ENCODE results near the gene CTNS.

Gene CTNS

DNA sequence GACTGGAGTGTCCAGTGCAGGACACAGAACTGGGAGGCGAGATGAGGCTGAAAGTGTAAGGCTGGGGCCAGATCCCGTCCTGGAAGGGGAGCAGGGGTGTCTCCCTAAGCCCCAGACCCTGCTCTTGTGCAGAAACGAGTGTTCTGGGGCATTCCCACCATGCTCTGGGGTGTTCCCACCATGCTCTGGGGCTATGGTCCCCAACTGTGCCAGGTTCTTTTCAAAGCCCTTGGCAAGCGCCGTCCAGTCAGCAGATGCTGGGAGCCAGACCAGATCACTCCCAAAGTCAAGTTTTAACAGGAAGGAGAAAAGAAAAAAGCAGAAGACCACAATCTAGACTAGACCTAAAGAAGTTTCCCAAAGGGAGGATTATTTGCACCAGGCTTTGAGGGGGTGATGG is 29.3 kb downstream of the CTNS start:
- TF ChIP-seq, protein P1, sequence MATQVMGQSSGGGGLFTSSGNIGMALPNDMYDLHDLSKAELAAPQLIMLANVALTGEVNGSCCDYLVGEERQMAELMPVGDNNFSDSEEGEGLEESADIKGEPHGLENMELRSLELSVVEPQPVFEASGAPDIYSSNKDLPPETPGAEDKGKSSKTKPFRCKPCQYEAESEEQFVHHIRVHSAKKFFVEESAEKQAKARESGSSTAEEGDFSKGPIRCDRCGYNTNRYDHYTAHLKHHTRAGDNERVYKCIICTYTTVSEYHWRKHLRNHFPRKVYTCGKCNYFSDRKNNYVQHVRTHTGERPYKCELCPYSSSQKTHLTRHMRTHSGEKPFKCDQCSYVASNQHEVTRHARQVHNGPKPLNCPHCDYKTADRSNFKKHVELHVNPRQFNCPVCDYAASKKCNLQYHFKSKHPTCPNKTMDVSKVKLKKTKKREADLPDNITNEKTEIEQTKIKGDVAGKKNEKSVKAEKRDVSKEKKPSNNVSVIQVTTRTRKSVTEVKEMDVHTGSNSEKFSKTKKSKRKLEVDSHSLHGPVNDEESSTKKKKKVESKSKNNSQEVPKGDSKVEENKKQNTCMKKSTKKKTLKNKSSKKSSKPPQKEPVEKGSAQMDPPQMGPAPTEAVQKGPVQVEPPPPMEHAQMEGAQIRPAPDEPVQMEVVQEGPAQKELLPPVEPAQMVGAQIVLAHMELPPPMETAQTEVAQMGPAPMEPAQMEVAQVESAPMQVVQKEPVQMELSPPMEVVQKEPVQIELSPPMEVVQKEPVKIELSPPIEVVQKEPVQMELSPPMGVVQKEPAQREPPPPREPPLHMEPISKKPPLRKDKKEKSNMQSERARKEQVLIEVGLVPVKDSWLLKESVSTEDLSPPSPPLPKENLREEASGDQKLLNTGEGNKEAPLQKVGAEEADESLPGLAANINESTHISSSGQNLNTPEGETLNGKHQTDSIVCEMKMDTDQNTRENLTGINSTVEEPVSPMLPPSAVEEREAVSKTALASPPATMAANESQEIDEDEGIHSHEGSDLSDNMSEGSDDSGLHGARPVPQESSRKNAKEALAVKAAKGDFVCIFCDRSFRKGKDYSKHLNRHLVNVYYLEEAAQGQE (IDR thresholded peaks at IDR 0.05; ENCODE audit: low read depth): no peak
- TF ChIP-seq EGR1 (IDR thresholded peaks at IDR 0.05): no peak

GRCh38 chr17:3666516-3666915 is 30.0 kb downstream of the CTNS start:
- TF ChIP-seq FOXM1 (IDR thresholded peaks at IDR 0.05; ENCODE audit: borderline replicate concordance, low read depth) (no peak), CREB1 (IDR thresholded peaks at IDR 0.05; ENCODE audit: low read depth) (no peak), TAF1 (IDR thresholded peaks at IDR 0.05; ENCODE audit: low read depth) (no peak), ZBTB7A (IDR thresholded peaks at IDR 0.05; ENCODE audit: low read depth) (no peak), CEBPB (IDR thresholded peaks at IDR 0.05) (no peak), YY1 (IDR thresholded peaks at IDR 0.05; ENCODE audit: low read depth) (no peak), RAD21 (IDR thresholded peaks at IDR 0.05; ENCODE audit: low read depth) (no peak), TEAD4 (IDR thresholded peaks at IDR 0.05) (no peak), NFIC (IDR thresholded peaks at IDR 0.05) (no peak), USF1 (IDR thresholded peaks at IDR 0.05) (no peak), MAX (IDR thresholded peaks at IDR 0.05) (no peak), EGR1 (IDR thresholded peaks at IDR 0.05) (no peak), TCF12 (IDR thresholded peaks at IDR 0.05; ENCODE audit: low read depth) (no peak), EP300 (IDR thresholded peaks at IDR 0.05; ENCODE audit: borderline replicate concordance) (no peak)
- TF ChIP-seq, protein P1 (IDR thresholded peaks at IDR 0.05; ENCODE audit: low read depth): no peak

- TF ChIP-seq ZBTB7A (IDR thresholded peaks at IDR 0.05; ENCODE audit: low read depth) (peak; percentile 77), EGR1 (IDR thresholded peaks at IDR 0.05) (no peak; the same call in 1 of the 2 replicates), TCF12 (IDR thresholded peaks at IDR 0.05; ENCODE audit: low read depth) (peak; percentile 55; the same call in 1 of the 2 replicates), EP300 (IDR thresholded peaks at IDR 0.05; ENCODE audit: borderline replicate concordance) (no peak), TAF1 (IDR thresholded peaks at IDR 0.05; ENCODE audit: low read depth) (no peak), CEBPB (IDR thresholded peaks at IDR 0.05) (no peak), USF1 (IDR thresholded peaks at IDR 0.05) (peak; percentile 15; the same call in 1 of the 2 replicates), NFIC (IDR thresholded peaks at IDR 0.05) (no peak), CREB1 (IDR thresholded peaks at IDR 0.05; ENCODE audit: low read depth) (no peak), TEAD4 (IDR thresholded peaks at IDR 0.05) (peak; percentile 72)
- TF ChIP-seq, protein P1 (IDR thresholded peaks at IDR 0.05; ENCODE audit: low read depth): no peak
Observed at GRCh38 chr17:3667366-3668278, 31.1 kb downstream of the CTNS start.

- TF ChIP-seq RAD21 (IDR thresholded peaks at IDR 0.05; ENCODE audit: low read depth): no peak
- TF ChIP-seq EP300 (IDR thresholded peaks at IDR 0.05; ENCODE audit: borderline replicate concordance): 0 out of 2 replicates have a peak, but pooled peaks have one; percentile 4
- peak; percentile 4; the same call in 1 of the 2 replicates for TF ChIP-seq TCF12 (IDR thresholded peaks at IDR 0.05; ENCODE audit: low read depth)
- TF ChIP-seq TEAD4 (IDR thresholded peaks at IDR 0.05): no peak
- no peak; the same call in 1 of the 2 replicates for TF ChIP-seq CEBPB (IDR thresholded peaks at IDR 0.05)
- TF ChIP-seq FOXM1 (IDR thresholded peaks at IDR 0.05; ENCODE audit: borderline replicate concordance, low read depth): no peak
- no peak for TF ChIP-seq ZBTB7A (IDR thresholded peaks at IDR 0.05; ENCODE audit: low read depth)
- peak; percentile 99 for TF ChIP-seq TAF1 (IDR thresholded peaks at IDR 0.05; ENCODE audit: low read depth)
- no peak for TF ChIP-seq USF1 (IDR thresholded peaks at IDR 0.05)
- peak; percentile 38; the same call in 1 of the 2 replicates for TF ChIP-seq NFIC (IDR thresholded peaks at IDR 0.05)
- TF ChIP-seq, protein P1 (IDR thresholded peaks at IDR 0.05; ENCODE audit: low read depth): no peak
- TF ChIP-seq CREB1 (IDR thresholded peaks at IDR 0.05; ENCODE audit: low read depth): no peak
- TF ChIP-seq EGR1 (IDR thresholded peaks at IDR 0.05): no peak
- peak; percentile 50 for TF ChIP-seq MAX (IDR thresholded peaks at IDR 0.05)
- TF ChIP-seq YY1 (IDR thresholded peaks at IDR 0.05; ENCODE audit: low read depth): peak; percentile 97
Observed at GRCh38 chr17:3668279-3669084, 31.9 kb downstream of the CTNS start, which contains the start of the genes EMC6 and TAX1BP3. Gene EMC6 (plus strand): TSS chr17:3668812. CDS start chr17:3669147, 335 bp downstream. Gene TAX1BP3 (minus strand): TSS chr17:3668578. CDS start chr17:3668526, 52 bp downstream.
